ENCODE data around the gene USP25. TPM values are rescaled to one million over a fixed set of nuclear protein-coding genes. Genes with fewer than 3 reads are reported as not detected.

USP25 gene
- total RNA-seq, 1 donor from 2014 or later, result 25.8 TPM

GRCh38 chr21:15768045-15768601, 38.3 kb downstream of the USP25 start:
- no peak for DNase-seq (ENCODE audit: low read depth)
- H3K4me3 ChIP-seq (ENCODE audit: low read depth, low read length), result no peak overlapping the region
- no peak for TF ChIP-seq CTCF (conservative IDR thresholded peaks at IDR 0.05; ENCODE audit: low read depth, low read length)

GRCh38 chr21:15768853-15769252, 39.1 kb downstream of the USP25 start:
- no peak for DNase-seq (ENCODE audit: low read depth)
- no peak for TF ChIP-seq CTCF (conservative IDR thresholded peaks at IDR 0.05; ENCODE audit: low read depth, low read length)
- no peak overlapping the region for H3K4me3 ChIP-seq (ENCODE audit: low read depth, low read length)

GRCh38 chr21:15771311-15771710, 41.5 kb downstream of the USP25 start:
- DNase-seq (ENCODE audit: low read depth), result no peak
- TF ChIP-seq CTCF (conservative IDR thresholded peaks at IDR 0.05; ENCODE audit: low read depth, low read length), result no peak

GRCh38 chr21:15772654-15773053, 42.9 kb downstream of the USP25 start:
- DNase-seq (ENCODE audit: low read depth), result no peak

More at GRCh38 chr21:15771311-15771710, 41.5 kb downstream of the USP25 start:
- no peak overlapping the region for H3K4me3 ChIP-seq (ENCODE audit: low read depth, low read length)

GRCh38 chr21:15774590-15774989, 44.8 kb downstream of the USP25 start:
- TF ChIP-seq CTCF (conservative IDR thresholded peaks at IDR 0.05; ENCODE audit: low read depth, low read length), result no peak
- no peak overlapping the region for H3K4me3 ChIP-seq (ENCODE audit: low read depth, low read length)
- no peak for DNase-seq (ENCODE audit: low read depth)

More at GRCh38 chr21:15772654-15773053, 42.9 kb downstream of the USP25 start:
- no peak overlapping the region for H3K4me3 ChIP-seq (ENCODE audit: low read depth, low read length)
- no peak for TF ChIP-seq CTCF (conservative IDR thresholded peaks at IDR 0.05; ENCODE audit: low read depth, low read length)

GRCh38 chr21:15775291-15775690, 45.5 kb downstream of the USP25 start:
- DNase-seq (ENCODE audit: low read depth), result no peak
- H3K4me3 ChIP-seq (ENCODE audit: low read depth, low read length), result no peak overlapping the region
- TF ChIP-seq CTCF (conservative IDR thresholded peaks at IDR 0.05; ENCODE audit: low read depth, low read length), result no peak

GRCh38 chr21:15775981-15776380, 46.2 kb downstream of the USP25 start:
- no peak for TF ChIP-seq CTCF (conservative IDR thresholded peaks at IDR 0.05; ENCODE audit: low read depth, low read length)
- no peak overlapping the region for H3K4me3 ChIP-seq (ENCODE audit: low read depth, low read length)
- no peak for DNase-seq (ENCODE audit: low read depth)

Data from epithelial cell of proximal tubule (primary cell).